Activated CD4-positive, alpha-beta T cell treated with anti-CD3 and anti-CD28 coated beads, Interleukin-2, amount 50 U/mL, for 48 hours (primary cell): ENCODE results near the gene NMT2.
A peak's percentile ranks its signal among the peaks of the same experiment; 100 is the strongest.

ENCODE experiments used
- DNase-seq, 2 experiments: peaks; one replicate each; pipeline ENCODE4 v3.0.0-alpha.2; 2020

The NMT2 gene

GRCh38 chr10:15140698-15141097 lies 27.8 kb downstream of the NMT2 start:
- no peak for DNase-seq

- no peak for DNase-seq
These were observed 30.9 kb downstream of the NMT2 start for GRCh38 chr10:15137636-15138035.

GRCh38 chr10:15137036-15137359 lies 31.5 kb downstream of the NMT2 start:
- DNase-seq, result no peak

- no peak for DNase-seq
These were observed 32.1 kb downstream of the NMT2 start for GRCh38 chr10:15136129-15137035.

GRCh38 chr10:15131330-15131729 lies 37.2 kb downstream of the NMT2 start:
- no peak for DNase-seq

- DNase-seq, result no peak
These were observed 43.6 kb downstream of the NMT2 start for GRCh38 chr10:15124908-15125307.

GRCh38 chr10:15124190-15124589 lies 44.3 kb downstream of the NMT2 start:
- no peak for DNase-seq

GRCh38 chr10:15123749-15124184 lies 44.7 kb downstream of the NMT2 start:
- DNase-seq, result no peak

- DNase-seq, result no peak
These were observed 45.9 kb downstream of the NMT2 start for GRCh38 chr10:15122477-15123030.

GRCh38 chr10:15121707-15122106 lies 46.8 kb downstream of the NMT2 start:
- no peak for DNase-seq

GRCh38 chr10:15120523-15120922 lies 48.0 kb downstream of the NMT2 start:
- no peak for DNase-seq

GRCh38 chr10:15118615-15119014 lies 49.9 kb downstream of the NMT2 start:
- no peak for DNase-seq

GRCh38 chr10:15116225-15116624 lies 52.3 kb downstream of the NMT2 start:
- DNase-seq, result no peak

GRCh38 chr10:15113766-15114165 lies 54.7 kb downstream of the NMT2 start:
- DNase-seq, result no peak

- DNase-seq, result no peak
These were observed 55.8 kb downstream of the NMT2 start for GRCh38 chr10:15112657-15113056.

GRCh38 chr10:15106352-15107013 lies 62.0 kb downstream of the NMT2 start:
- peak; percentile 74 to 79 for DNase-seq

GRCh38 chr10:15103513-15103912 lies 65.0 kb downstream of the NMT2 start:
- no peak for DNase-seq

- no peak for DNase-seq
These were observed 68.6 kb downstream of the NMT2 start for GRCh38 chr10:15099886-15100285.

GRCh38 chr10:15097011-15097812 lies 71.3 kb downstream of the NMT2 start, which contains the start of gene RPP38:
RPP38 (plus strand) TSS chr10:15097355; CDS start chr10:15103315, 5,960 bp downstream.
- DNase-seq, result peak; percentile 96 to 97

- no peak for DNase-seq
These were observed 71.9 kb downstream of the NMT2 start for GRCh38 chr10:15096661-15097010.

- DNase-seq, result no peak
These were observed 75.6 kb downstream of the NMT2 start for GRCh38 chr10:15092855-15093408.

GRCh38 chr10:15091418-15091817 lies 77.1 kb downstream of the NMT2 start:
- no peak for DNase-seq
